GM18505 (cell line): ENCODE measurements around the gene ERAP2.

Experiments
- ATAC-seq: cut with Tn5 transposase; IDR thresholded peaks from one replicate; pipeline ENCODE4 v1.9.1; 2021; ENCODE audit not compliant: unreplicated experiment
- POLR2A ChIP-seq: IDR thresholded peaks from 4 replicates; pipeline ENCODE4 v1.6.1; 2011; ENCODE audit warnings: borderline replicate concordance; ENCODE audit not compliant: insufficient read depth, insufficient read length; ENCODE audit errors: extremely low read depth

The ERAP2 gene

GRCh38 chr5:96854067-96854466 is 22.2 kb upstream of the ERAP2 start:
- no peak for ATAC-seq
- TF ChIP-seq POLR2A = no peak

- no peak for ATAC-seq
- TF ChIP-seq POLR2A = no peak
Measured at GRCh38 chr5:96855031-96855872, 21.0 kb upstream of the ERAP2 start.

DNA sequence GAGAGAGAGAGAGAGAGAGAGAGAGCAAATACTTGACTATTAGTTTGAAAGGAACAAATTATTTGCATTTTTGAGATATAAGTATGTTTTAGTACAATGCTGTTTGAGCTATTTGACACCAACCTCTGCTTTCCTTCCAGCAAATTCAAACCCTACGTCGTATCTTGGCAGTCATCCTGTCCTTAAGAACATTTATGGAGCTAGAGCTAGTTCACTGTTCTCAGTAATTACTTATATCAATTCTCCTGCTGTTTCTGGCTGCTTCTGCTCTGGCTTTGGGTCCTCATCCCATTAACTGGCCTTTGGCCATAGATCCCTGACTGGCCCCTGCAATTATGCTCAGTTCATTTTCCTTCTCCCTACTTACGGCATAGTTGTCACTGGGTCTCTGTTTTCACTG is 19.9 kb upstream of the ERAP2 start:
- no peak for ATAC-seq

DNA sequence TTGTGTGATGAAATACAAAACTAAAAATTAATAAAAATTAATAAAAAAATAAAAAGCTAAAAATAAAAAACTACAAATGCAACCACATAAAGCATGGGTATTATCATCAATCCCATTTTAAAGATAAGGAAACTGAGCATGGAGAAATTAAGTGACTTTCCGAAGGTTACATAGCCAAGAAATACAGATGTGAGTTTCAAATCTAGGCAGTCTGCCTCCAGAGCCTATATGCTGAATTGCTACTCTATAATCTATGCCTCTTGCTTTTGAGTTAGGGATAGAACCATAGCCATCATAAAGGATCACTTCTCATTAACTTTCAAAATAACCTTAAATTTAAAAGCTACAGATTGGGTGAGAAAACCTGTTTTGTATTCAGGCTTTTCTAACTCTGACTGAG is 18.8 kb upstream of the ERAP2 start:
- ATAC-seq = no peak
- TF ChIP-seq POLR2A = no peak

More for the DNA sequence above, 19.9 kb upstream of the ERAP2 start:
- TF ChIP-seq POLR2A = no peak

- TF ChIP-seq POLR2A = no peak
- no peak for ATAC-seq
Measured at GRCh38 chr5:96857924-96858323, 18.4 kb upstream of the ERAP2 start.

DNA sequence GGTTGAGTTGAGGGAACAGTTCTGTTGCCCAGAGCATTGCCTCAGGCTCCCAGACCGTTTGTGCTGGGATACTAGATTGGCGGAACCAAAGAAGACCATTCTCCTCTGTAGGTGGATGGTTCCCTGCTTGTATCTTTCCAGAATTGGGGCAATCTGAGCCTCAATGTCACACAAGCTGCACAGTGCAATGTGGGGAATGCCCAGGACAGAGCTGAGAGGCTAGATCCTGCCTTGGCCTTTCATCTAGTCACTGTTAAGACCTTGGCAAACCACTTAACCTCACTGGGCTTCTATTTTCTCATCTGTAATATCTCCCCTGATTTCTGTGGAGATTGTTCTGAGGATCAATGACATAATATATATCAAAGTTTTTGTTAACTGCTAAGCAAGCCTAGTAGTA is 16.9 kb upstream of the ERAP2 start:
- ATAC-seq = no peak
- TF ChIP-seq POLR2A = no peak

- TF ChIP-seq POLR2A = no peak
- no peak for ATAC-seq
Measured at GRCh38 chr5:96861076-96861475, 15.2 kb upstream of the ERAP2 start.

- ATAC-seq = no peak
- TF ChIP-seq POLR2A = no peak
Measured at GRCh38 chr5:96863114-96863513, 13.2 kb upstream of the ERAP2 start.

DNA sequence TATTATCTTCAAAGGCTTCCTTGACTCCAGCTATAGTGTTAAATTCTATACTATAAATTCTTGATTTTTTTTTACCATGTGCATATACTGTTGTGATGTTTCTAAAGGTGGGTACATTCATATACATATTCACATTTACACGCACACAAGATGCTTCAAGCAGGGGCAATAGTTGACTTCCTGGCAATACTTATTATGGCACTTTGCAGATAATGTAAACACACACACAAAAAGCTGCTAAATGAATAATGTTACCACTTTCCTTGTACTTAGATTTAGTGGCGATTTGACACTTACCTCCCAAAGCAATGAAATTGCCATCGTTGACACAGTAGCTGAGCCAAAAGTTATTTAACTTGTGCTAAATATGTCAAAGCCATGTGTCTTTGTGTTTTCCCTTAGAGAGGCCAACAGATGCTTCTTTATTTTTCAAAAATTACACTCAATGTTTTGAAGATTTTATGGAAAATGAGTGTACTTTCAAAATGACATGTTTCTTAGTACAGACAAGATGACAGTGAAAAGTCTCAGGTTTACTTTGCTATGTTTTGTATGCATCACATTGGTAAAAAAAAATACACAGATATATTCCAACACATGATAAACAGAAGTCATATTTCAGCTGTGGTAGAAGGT is 12.2 kb upstream of the ERAP2 start:
- no peak for TF ChIP-seq POLR2A

DNA sequence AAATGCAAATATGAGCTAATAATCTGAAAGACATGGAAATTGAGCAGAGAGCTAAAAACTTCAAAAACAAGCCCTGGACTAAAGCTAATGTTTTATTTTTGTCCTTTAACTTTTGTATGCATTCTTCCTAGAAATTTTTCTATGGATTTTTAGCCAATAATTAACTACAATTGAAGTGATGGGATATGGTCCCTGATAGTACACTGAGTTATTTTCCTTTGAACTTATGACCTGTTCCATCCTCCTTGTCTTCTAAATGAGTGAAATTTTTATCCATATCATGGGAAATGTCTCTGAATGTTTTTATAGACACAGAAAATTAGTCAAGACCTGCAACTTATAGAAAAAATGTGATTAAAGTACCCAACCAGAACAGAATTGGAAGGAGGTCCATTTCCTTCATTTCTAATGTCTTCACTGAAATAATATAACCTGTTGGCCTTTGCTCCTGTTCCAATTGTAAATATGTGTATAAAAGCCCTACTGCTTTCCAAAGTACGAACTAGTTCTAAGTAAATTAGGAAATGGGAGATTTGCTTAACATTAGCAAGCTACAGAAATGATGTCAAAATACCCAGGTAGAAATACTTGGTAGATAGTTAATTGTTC is 11.3 kb upstream of the ERAP2 start:
- no peak for TF ChIP-seq POLR2A
- no peak for ATAC-seq

More for the DNA sequence above, 12.2 kb upstream of the ERAP2 start:
- no peak for ATAC-seq

GRCh38 chr5:96868603-96869371 is 7.5 kb upstream of the ERAP2 start:
- peak; percentile 77 for ATAC-seq
- no peak for TF ChIP-seq POLR2A

DNA sequence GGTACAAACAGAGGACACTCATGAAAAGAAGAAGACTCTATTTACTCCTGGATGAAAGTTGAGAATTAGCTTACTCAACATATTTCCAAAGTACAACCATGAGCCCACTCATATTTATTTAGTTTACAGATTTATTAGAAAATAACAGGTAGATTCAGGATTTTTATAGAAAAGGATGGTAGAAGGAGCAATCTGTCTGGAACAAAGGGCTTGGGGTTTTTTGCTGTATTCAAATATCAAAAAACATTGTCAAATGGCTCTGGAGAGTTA is 7.0 kb upstream of the ERAP2 start:
- TF ChIP-seq POLR2A = no peak

More for the DNA sequence above, 7.0 kb upstream of the ERAP2 start:
- no peak for ATAC-seq
